PFSK-1 (cell line): ENCODE measurements around the gene GPRASP3.

ENCODE experiments used
- FOXP2 ChIP-seq: optimal IDR thresholded peaks from 2 replicates; pipeline ENCODE3; 2011; ENCODE audit warnings: borderline replicate concordance, control low read depth, inconsistent platforms; ENCODE audit not compliant: insufficient read depth; ENCODE audit errors: extremely low read length, extremely low read depth
- POLR2AphosphoS5 ChIP-seq: IDR thresholded peaks from 2 replicates; pipeline ENCODE4 v1.6.1; 2012; ENCODE audit warnings: low read depth, mild to moderate bottlenecking, control low read depth, low read length, moderate library complexity
- SIN3A ChIP-seq: IDR thresholded peaks from 2 replicates; pipeline ENCODE4 v1.6.1; 2012; ENCODE audit warnings: mild to moderate bottlenecking, low read length, moderate library complexity, borderline replicate concordance; ENCODE audit not compliant: insufficient read depth
- TAF1 ChIP-seq: IDR thresholded peaks from 2 replicates; pipeline ENCODE4 v1.6.1; 2012; ENCODE audit warnings: low read length, control low read depth, borderline replicate concordance; ENCODE audit not compliant: insufficient read depth
- TF ChIP-seq, protein P1 (sequence below), 2 experiments: IDR thresholded peaks; 2 replicates each; pipeline versions ENCODE4 v1.6.1 to v1.8.0; 2011 to 2012; ENCODE audit warnings: low read depth in 2 of 2, low read length in 2 of 2, control low read depth in 1 of 2, inconsistent platforms in 1 of 2, mild to moderate bottlenecking in 1 of 2, moderate library complexity in 1 of 2; ENCODE audit not compliant: insufficient read depth in 1 of 2

DNA sequence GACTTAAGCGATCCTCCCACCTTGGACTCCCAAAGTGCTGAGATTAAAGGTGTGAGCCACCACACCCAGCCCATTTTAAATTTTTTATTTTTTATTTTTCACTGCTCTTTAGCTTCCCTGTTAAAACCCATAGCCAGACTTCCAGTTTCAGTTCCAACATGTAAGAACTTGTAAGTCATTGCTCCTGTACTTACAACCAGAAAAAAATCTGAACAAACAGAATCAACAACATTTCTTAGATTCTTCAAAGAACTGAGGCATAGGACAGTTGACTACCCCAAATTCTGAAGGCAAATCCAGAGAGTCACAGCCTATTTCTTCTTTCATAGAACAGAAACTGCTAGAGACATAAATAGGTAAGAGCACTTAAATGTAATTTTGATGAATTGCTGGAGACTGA lies 8.1 kb downstream of the GPRASP3 start:
- TF ChIP-seq POLR2AphosphoS5 (no peak), TAF1 (no peak), SIN3A (no peak), FOXP2 (no peak)
- TF ChIP-seq, protein P1, sequence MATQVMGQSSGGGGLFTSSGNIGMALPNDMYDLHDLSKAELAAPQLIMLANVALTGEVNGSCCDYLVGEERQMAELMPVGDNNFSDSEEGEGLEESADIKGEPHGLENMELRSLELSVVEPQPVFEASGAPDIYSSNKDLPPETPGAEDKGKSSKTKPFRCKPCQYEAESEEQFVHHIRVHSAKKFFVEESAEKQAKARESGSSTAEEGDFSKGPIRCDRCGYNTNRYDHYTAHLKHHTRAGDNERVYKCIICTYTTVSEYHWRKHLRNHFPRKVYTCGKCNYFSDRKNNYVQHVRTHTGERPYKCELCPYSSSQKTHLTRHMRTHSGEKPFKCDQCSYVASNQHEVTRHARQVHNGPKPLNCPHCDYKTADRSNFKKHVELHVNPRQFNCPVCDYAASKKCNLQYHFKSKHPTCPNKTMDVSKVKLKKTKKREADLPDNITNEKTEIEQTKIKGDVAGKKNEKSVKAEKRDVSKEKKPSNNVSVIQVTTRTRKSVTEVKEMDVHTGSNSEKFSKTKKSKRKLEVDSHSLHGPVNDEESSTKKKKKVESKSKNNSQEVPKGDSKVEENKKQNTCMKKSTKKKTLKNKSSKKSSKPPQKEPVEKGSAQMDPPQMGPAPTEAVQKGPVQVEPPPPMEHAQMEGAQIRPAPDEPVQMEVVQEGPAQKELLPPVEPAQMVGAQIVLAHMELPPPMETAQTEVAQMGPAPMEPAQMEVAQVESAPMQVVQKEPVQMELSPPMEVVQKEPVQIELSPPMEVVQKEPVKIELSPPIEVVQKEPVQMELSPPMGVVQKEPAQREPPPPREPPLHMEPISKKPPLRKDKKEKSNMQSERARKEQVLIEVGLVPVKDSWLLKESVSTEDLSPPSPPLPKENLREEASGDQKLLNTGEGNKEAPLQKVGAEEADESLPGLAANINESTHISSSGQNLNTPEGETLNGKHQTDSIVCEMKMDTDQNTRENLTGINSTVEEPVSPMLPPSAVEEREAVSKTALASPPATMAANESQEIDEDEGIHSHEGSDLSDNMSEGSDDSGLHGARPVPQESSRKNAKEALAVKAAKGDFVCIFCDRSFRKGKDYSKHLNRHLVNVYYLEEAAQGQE (IDR thresholded peaks at IDR 0.05; ENCODE audit: insufficient read depth in 1 of 2, low read depth in 2 of 2, low read length in 2 of 2) = no peak
